Measurements from ENCODE around the gene POM121L2. TPM values are rescaled to one million over a fixed set of nuclear protein-coding genes. Genes with fewer than 3 reads are reported as not detected.
A peak's percentile ranks its signal among the peaks of the same experiment; 100 is the strongest.

The POM121L2 gene
- total and polyA plus RNA-seq, 10 of the 15 experiments (the other 5 are each of a cell fraction or from before 2014, with no cell fraction given) = 0.04 TPM; not detected in 9

- Histone ChIP-seq H3K9ac (ENCODE audit: control insufficient read depth, insufficient read depth, low read length) (no peak overlapping the region), H3K79me2 (ENCODE audit: control insufficient read depth, insufficient read depth, low read length) (no peaks in the 10 kb centered on the region), H3K4me1 (ENCODE audit: control insufficient read depth, insufficient read depth, low read length) (no peaks in the 10 kb centered on the region; the same call in 1 of the 2 replicates), H2AFZ (ENCODE audit: control insufficient read depth, low read depth, low read length) (no peak overlapping the region; the same call in 1 of the 2 replicates), H3K27ac (ENCODE audit: control insufficient read depth, insufficient read depth) (no peak overlapping the region), H4K20me1 (ENCODE audit: control insufficient read depth, insufficient read depth) (no peaks in the 10 kb centered on the region), H3K4me3 (peak overlapping the region; percentile 57; the same call in 1 of the 2 replicates), H3K4me2 (ENCODE audit: control insufficient read depth, insufficient read depth) (peak overlapping the region; percentile 71), H3K9me3 (replicated peaks; ENCODE audit: control insufficient read depth, insufficient read depth, low read length) (peaks cover 6% of the 10 kb centered on the region), H3K36me3 (ENCODE audit: control insufficient read depth in 2 of 2, insufficient read depth in 2 of 2, low read length in 1 of 2) (no peaks in the 10 kb centered on the region), H3K27me3 (replicated peaks in 1 of 2; ENCODE audit: control insufficient read depth in 2 of 2, insufficient read depth in 2 of 2, low read length in 1 of 2) (peaks cover 2 to 9% of the 10 kb centered on the region in 2 experiments)
- no peak for TF ChIP-seq ZNF217 (IDR thresholded peaks at IDR 0.05)
- no peak for TF ChIP-seq FOS (IDR thresholded peaks at IDR 0.05; ENCODE audit: borderline replicate concordance, extremely low read depth, insufficient read length)
- TF ChIP-seq SRF (IDR thresholded peaks at IDR 0.05; ENCODE audit: low read depth in 2 of 2, low read length in 2 of 2) = no peak
- TF ChIP-seq CHD4 (IDR thresholded peaks at IDR 0.05) = no peak
- TF ChIP-seq POLR2A (IDR thresholded peaks at IDR 0.05; ENCODE audit: low read depth, low read length) = no peak
- no peak for TF ChIP-seq IRF3 (IDR thresholded peaks at IDR 0.05)
- TF ChIP-seq SMAD1 (IDR thresholded peaks at IDR 0.05; ENCODE audit: low read depth, partially characterized antibody) = no peak
- POLR2A ChIA-PET = no interaction called here
- no peak for DNase-seq (ENCODE audit: low read depth, low spot score)
- WGBS (ENCODE audit: insufficient coverage, insufficient replicate concordance, low lambda C conversion rate, missing lambda C conversion rate) = 44% methylated on average over 27 of the region's 27 CpGs
- SMC1A ChIA-PET (ENCODE audit: uncharacterized antibody, unreplicated experiment) = interaction anchor here (0.6 to 1.4 kb wide), 3 partner anchors 8 to 1447 kb away, joined by 3 read pairs; no protein-coding TSS in a partner anchor
- no peak; the same call in 1 of the 3 replicates for ATAC-seq
- FAIRE-seq = no peak
- CTCF ChIA-PET = interaction anchor here (0.6 to 1.4 kb wide), 3 partner anchors 8 to 120 kb away, joined by 3 to 5 read pairs (median 4); partner anchors contain the start of gene POM121L2
- in situ Hi-C loops (cut with MboI) = no loop called here
- intact Hi-C loops (cut with micrococcal nuclease; ENCODE audit: unreplicated experiment) = no loop called here
- RAD21 ChIA-PET (ENCODE audit: unreplicated experiment) = no interaction called here
- no TSS peak for BruUV-seq (replicated peaks)
Observed at GRCh38 chr6:27296106-27296783, 15.8 kb downstream of the POM121L2 start.

All from GM12878 (cell line).